Measurements from ENCODE around the gene VSX1. TPM values are rescaled to one million over a fixed set of nuclear protein-coding genes. Genes with fewer than 3 reads are reported as not detected.

VSX1 gene
- polyA plus RNA-seq, 1 experiment: 0.06 TPM

DNA sequence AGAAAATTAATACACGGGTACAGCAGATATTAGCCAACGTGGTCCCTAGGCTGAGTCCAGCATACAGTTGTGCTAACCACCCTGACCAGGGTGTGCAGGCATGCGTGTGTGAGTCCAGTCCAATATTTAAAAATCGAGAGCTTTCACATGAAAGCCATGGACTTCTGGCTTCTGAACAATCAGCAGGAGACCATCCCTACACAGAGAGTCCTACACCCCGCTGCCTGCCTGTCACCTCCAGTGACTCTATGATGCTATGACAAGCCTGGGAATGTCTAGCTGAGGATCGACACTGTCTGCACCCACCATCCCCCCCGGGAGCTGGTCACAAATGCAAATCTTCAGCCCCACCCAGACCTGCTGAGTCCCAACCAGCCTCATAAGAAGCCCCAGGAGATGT is 31.9 kb downstream of the VSX1 start:
- DNase-seq (ENCODE audit: low read depth, low spot score): no peak
- ChIA-PET POLR2A (no interaction called here), CTCF (no interaction called here)
- Histone ChIP-seq H3K9me3 (ENCODE audit: control insufficient read depth, insufficient read depth, low read length) (no peaks in the 10 kb centered on the region; the same call in 1 of the 2 replicates), H3K27me3 (ENCODE audit: control insufficient read depth, insufficient read depth, low read length) (peaks cover 32% of the 10 kb centered on the region), H3K27ac (ENCODE audit: low read depth, low read length) (no peak overlapping the region), H3K4me3 (ENCODE audit: low read depth, low read length) (no peak overlapping the region)
- TF ChIP-seq, protein P1, sequence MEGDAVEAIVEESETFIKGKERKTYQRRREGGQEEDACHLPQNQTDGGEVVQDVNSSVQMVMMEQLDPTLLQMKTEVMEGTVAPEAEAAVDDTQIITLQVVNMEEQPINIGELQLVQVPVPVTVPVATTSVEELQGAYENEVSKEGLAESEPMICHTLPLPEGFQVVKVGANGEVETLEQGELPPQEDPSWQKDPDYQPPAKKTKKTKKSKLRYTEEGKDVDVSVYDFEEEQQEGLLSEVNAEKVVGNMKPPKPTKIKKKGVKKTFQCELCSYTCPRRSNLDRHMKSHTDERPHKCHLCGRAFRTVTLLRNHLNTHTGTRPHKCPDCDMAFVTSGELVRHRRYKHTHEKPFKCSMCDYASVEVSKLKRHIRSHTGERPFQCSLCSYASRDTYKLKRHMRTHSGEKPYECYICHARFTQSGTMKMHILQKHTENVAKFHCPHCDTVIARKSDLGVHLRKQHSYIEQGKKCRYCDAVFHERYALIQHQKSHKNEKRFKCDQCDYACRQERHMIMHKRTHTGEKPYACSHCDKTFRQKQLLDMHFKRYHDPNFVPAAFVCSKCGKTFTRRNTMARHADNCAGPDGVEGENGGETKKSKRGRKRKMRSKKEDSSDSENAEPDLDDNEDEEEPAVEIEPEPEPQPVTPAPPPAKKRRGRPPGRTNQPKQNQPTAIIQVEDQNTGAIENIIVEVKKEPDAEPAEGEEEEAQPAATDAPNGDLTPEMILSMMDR (IDR thresholded peaks at IDR 0.05; ENCODE audit: low read depth, low read length): no peak

DNA sequence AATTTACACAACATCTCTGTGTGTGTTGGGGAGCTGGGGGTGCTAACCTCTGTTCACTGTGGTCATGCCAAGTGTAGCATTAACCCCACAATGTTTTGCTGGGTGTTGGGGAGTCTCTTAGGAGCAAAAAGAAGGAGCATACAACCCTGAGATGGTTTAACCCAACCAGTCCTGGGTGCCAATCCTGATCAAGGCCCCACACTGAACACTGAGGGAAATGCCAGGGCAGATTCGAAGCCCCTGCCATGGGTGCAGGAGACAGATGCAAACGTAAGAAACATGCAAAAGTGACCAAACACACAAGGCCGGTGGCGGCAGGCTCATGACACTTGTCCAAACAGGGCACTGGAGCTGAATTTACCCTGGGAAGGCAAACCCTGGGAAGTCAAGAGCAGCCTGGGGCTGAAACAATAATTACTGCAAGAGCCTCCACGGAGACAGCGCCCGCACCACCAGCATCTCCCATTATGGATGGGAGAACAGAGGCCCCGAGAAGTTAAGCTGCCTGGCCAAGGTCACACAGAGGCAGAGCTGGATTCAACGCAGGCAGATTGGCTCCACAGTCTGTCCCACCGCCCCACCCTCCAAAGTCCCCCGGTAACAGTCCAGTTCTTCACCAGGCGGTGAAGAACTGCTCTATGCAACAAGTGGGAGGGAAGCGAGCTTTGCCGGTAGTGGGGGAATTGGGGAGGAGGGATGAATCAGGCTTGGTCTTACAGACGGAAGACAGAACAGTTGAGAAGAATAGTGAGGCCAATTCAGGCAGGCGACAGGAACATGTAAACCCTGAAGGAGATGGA is 32.5 kb downstream of the VSX1 start:
- DNase-seq (ENCODE audit: low read depth, low spot score): no peak
- ChIA-PET CTCF (no interaction called here), POLR2A (no interaction called here)
- Histone ChIP-seq H3K4me3 (ENCODE audit: low read depth, low read length) (no peak overlapping the region), H3K27ac (ENCODE audit: low read depth, low read length) (no peak overlapping the region), H3K27me3 (ENCODE audit: control insufficient read depth, insufficient read depth, low read length) (peaks cover 37% of the 10 kb centered on the region), H3K9me3 (ENCODE audit: control insufficient read depth, insufficient read depth, low read length) (no peaks in the 10 kb centered on the region; the same call in 1 of the 2 replicates)
- TF ChIP-seq, protein P1 (IDR thresholded peaks at IDR 0.05; ENCODE audit: low read depth, low read length): no peak

DNA sequence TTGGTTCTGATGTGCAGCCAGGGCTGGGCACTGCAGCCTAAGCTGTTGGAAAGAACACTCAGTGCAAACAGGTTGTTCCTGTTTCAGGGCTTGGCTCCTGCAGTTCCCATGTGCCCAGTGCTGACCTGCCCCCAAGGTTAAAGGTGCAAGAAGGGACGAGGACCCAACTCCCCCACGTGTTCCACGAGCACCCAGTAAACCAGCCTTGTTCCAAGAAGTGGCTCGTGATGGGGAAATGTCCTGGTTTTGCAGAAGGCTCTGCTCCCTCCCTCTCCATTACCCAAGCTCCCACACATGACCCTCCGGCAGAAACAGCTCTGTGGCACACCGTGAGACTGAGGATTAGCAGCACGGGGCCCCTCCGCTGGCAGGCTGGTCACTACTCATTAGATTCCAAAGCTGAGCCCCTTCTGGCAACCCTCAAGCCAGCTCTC is 33.4 kb downstream of the VSX1 start:
- Histone ChIP-seq H3K27me3 (ENCODE audit: control insufficient read depth, insufficient read depth, low read length) (peaks cover 43% of the 10 kb centered on the region), H3K27ac (ENCODE audit: low read depth, low read length) (no peak overlapping the region), H3K4me3 (ENCODE audit: low read depth, low read length) (no peak overlapping the region), H3K9me3 (ENCODE audit: control insufficient read depth, insufficient read depth, low read length) (no peaks in the 10 kb centered on the region; the same call in 1 of the 2 replicates)
- POLR2A ChIA-PET: interaction anchor here (0.6 kb wide), 1 partner anchor 345 kb away, joined by 7 read pairs; no protein-coding TSS in a partner anchor
- CTCF ChIA-PET: no interaction called here
- no peak for DNase-seq (ENCODE audit: low read depth, low spot score)
- TF ChIP-seq, protein P1 (IDR thresholded peaks at IDR 0.05; ENCODE audit: low read depth, low read length): no peak

DNA sequence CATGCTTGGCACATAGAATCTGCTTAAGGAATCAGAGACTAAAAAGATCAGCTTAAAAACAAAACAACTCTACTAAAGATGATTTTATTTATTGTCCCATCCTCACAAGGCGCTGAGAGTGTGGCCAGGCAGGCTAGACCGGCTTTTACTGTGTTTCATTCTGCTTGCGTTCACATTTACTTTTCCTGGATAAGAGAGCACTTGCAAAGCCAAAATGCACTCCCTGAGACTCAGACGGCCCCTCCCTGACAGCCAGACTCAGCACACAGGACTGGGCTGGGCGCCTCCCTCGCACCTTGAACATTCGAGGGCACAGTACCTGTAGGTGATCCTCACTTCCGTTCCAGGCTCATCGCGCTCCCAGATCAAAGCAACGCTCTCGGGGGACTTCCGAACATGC is 34.2 kb downstream of the VSX1 start:
- POLR2A ChIA-PET: interaction anchor here (0.6 kb wide), 1 partner anchor 345 kb away, joined by 7 read pairs; no protein-coding TSS in a partner anchor
- CTCF ChIA-PET: interaction anchor here (1.0 kb wide), 1 partner anchor 9 kb away, joined by 3 read pairs; no protein-coding TSS in a partner anchor
- no peaks in the 10 kb centered on the region; the same call in 1 of the 2 replicates for H3K9me3 ChIP-seq (ENCODE audit: control insufficient read depth, insufficient read depth, low read length)
- H3K27me3 ChIP-seq (ENCODE audit: control insufficient read depth, insufficient read depth, low read length): peaks cover 47% of the 10 kb centered on the region
- no peak for DNase-seq (ENCODE audit: low read depth, low spot score)
- H3K27ac ChIP-seq (ENCODE audit: low read depth, low read length): no peak overlapping the region
- no peak overlapping the region for H3K4me3 ChIP-seq (ENCODE audit: low read depth, low read length)
- TF ChIP-seq, protein P1 (IDR thresholded peaks at IDR 0.05; ENCODE audit: low read depth, low read length): no peak
